Posterior vena cava (tissue), 2 donors: ENCODE measurements around the gene SYT14. TPM values are rescaled to one million over a fixed set of nuclear protein-coding genes. Genes with fewer than 3 reads are reported as not detected.
"Not testable (repeated sequence)": the region's sequence is repeated elsewhere in the genome, so short reads cannot be mapped to it uniquely, and the experiment has no call there.

Experiments used
- DNase-seq: peaks from one replicate; pipeline ENCODE4 v3.0.0-alpha.2; 2020; ENCODE audit warnings: low spot score
- intact Hi-C, 2 donors: fragments of 100-400 bp; cut with DNase I; formaldehyde crosslinking; loops; one replicate each; pipeline versions ENCODE4 v1.14.1 to v1.14.2; 2022 to 2023
- total RNA-seq, 2 donors: library from RNA; stranded (reverse); fragmentation: NEBNext Ultra II Directional; extraction: Animal tissue kit (Norgen Biotek cat#: 25700); gene quantifications; one replicate each; pipeline ENCODE4 v1.2.1, GENCODE V29; 2021
- donor health status: DM: yes; HTN: yes; CAD: no.
- donor health status: DM: yes; HTN: yes; CAD: no.

SYT14 gene
- total RNA-seq, 2 donors from 2014 or later = not detected

DNA sequence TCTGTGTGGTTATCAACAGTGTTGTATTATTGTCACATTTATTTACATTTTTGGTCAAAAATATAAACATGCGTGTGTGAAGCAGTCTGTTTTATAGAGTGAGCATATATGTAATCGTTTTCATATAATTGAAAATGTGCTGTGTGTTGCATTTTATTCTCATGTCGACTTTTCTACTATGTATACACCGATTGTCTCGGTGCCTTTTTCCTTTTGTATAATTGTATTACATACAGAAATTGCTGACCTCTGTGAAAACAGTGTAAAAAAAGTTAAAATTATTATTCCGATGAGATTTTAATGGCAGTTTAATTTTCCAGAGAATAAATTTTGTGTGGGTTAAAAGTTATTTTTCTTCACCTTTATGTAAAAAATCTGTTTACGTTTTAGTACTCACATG, 232.2 kb downstream of the SYT14 start:
- intact Hi-C loops = no loop called here
- DNase-seq = no peak

- no peak for DNase-seq
- intact Hi-C loops = no loop called here
These were observed 236.1 kb downstream of the SYT14 start for GRCh38 chr1:210174133-210174532.

GRCh38 chr1:210185063-210185462, 247.0 kb downstream of the SYT14 start:
- intact Hi-C loops = no loop called here
- DNase-seq = no peak

GRCh38 chr1:210187849-210188606, 250.0 kb downstream of the SYT14 start:
- DNase-seq, intact Hi-C loops: not testable (repeated sequence)

DNA sequence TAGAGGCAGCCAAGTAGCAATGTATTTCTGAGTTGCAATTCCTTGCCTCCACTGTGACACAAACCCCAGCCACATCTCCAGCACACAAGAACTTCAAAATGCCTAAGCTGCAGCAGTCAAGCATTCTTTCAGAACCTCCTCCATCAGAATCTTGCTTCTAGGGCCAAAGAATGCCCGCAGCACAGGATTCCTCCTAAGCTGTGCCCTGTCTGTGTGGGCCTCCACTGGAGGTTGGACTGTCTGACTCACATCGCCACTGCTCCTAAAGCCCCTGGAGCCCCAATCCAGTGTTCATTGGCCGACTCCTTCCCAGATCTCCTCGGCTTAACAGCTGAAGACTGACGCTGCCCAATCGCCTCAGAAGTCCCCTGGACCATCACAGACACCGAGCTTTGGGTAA, 251.4 kb downstream of the SYT14 start:
- no peak for DNase-seq
- intact Hi-C loops = no loop called here

- intact Hi-C loops = no loop called here
- no peak for DNase-seq
These were observed 257.7 kb downstream of the SYT14 start for GRCh38 chr1:210195635-210196160.

- intact Hi-C loops, DNase-seq: not testable (repeated sequence)
These were observed 258.2 kb downstream of the SYT14 start for GRCh38 chr1:210196266-210196665.

- no peak for DNase-seq
- intact Hi-C loops = no loop called here
These were observed 260.8 kb downstream of the SYT14 start for GRCh38 chr1:210198840-210199239.

DNA sequence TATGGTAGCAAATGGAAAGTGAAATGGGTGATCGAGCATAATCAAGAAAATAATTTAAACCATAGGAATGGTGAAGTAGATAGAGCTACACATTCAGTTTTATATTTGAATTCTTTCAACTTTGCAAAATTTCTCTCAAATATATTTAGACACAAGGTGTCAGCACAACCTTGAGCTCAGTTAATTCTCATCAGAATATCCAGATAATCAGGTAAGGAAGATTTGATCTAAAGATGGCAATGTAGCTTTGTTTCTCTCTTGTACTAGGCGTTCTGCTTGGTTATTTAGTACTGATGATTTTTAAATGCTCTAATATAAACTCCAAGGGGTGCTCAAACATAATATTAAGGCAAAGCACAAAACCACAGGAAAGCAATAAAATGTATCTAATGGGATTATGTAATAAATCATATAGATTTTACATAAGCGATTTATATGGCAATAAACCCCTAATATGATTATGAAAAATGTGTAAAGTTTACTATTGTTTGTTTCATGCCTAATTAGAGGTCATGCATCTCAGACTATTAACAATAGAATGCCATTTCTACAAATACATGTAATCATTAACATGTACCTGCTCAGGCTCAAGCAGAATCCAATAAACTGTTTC, 262.2 kb downstream of the SYT14 start:
- intact Hi-C loops = no loop called here
- no peak for DNase-seq

- intact Hi-C loops = no loop called here
- DNase-seq = no peak
These were observed 263.7 kb downstream of the SYT14 start for GRCh38 chr1:210201681-210202080.

DNA sequence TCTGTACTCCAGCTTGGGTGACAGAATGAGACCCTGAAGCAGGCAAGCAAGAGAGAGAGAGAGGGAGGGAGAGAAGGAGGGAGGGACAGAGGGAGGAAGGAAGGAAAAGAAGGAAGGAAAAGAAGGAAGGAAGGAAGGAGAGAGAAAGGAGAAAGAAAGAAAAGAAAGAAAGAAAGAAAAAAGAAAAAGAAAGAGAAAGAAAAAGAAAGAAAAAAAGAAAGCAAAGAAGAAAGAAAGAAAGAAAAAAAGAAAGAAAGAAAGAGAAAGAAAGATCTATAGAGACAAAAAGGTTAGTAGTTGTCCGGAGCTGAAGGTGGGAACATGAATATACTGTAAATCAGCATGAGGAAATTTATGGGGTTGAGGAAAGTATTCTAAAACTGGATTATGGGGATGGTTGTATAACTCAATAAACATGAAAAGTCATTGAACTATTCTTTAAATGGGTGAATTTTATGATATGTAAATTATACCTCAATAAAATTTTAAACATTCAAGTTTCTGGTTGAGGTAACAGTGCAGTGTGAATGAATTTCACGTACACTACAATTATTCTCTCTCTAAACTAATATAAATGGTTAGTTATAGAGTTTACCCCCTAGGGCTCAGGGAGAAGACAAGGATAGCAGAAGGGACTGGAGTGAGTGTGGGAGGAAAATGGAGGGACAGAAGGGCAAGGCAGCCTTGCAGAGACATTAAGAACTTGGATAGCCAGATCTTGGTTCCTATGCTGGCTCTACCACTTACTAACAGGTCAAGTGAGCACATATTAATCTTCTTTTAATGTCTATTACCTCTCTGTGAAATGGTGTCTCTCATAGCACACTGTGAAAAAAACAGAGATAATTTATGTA, 269.8 kb downstream of the SYT14 start:
- no peak for DNase-seq
- intact Hi-C loops = no loop called here

DNA sequence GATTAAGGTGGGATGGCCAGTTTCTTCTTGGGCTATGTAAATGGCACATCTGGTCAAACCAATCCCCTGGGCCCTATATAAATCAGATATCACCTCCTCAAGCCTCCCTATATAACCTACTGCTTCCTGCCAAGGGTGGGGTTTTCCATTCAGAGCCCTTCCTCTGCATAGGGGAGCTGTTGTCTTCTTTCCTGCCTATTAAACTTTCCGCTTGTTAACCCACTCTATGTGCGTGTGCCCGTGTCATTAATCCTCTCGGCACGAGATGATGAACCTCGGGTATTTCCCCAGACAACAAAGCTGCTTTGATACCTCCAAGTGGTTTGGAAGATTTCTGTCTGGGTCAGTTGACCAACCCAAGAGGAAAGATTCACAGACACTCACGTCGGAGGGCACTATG, 275.3 kb downstream of the SYT14 start:
- intact Hi-C loops = no loop called here

GRCh38 chr1:210214573-210215409, 276.8 kb downstream of the SYT14 start:
- no peak for DNase-seq
- intact Hi-C loops = no loop called here

More for the DNA sequence above, 275.3 kb downstream of the SYT14 start:
- no peak for DNase-seq

GRCh38 chr1:210217482-210217881, 279.5 kb downstream of the SYT14 start:
- intact Hi-C loops = no loop called here
- DNase-seq = no peak

- DNase-seq = no peak
- intact Hi-C loops = no loop called here
These were observed 280.0 kb downstream of the SYT14 start for GRCh38 chr1:210218047-210218446.
